GM12878 (cell line): ENCODE measurements around the gene MAPK13. TPM values are rescaled to one million over a fixed set of nuclear protein-coding genes. Genes with fewer than 3 reads are reported as not detected.

Experiments used
- ASH2L ChIP-seq: fragments of 300-600, 200-600 bp; sonication (generic); IDR thresholded peaks from 2 replicates; pipeline ENCODE4 v1.6.1; 2017; ENCODE audit warnings: low read depth, mild to moderate bottlenecking, borderline replicate concordance
- BHLHE40 ChIP-seq, 2 experiments: fragments of 450-650 bp in 1 of 2; IDR thresholded peaks; 2 replicates each; pipeline ENCODE4 v1.6.1; 2011 to 2017; ENCODE audit warnings: low read depth in 2 of 2, borderline replicate concordance in 1 of 2, improper control_type of control experiment in 1 of 2, low read length in 1 of 2, mild to moderate bottlenecking in 1 of 2
- EP300 ChIP-seq, 2 experiments: fragments of 150-350 bp in 1 of 2; IDR thresholded peaks; 2 replicates each; pipeline ENCODE4 v1.6.1; 2011 to 2012; ENCODE audit warnings: low read depth in 2 of 2, low read length in 2 of 2, borderline replicate concordance in 1 of 2, improper control_type of control experiment in 1 of 2, inconsistent platforms in 1 of 2; ENCODE audit not compliant: control insufficient read depth in 1 of 2
- ESRRA ChIP-seq: IDR thresholded peaks from 2 replicates; pipeline ENCODE4 v1.6.1; 2012; ENCODE audit warnings: mild to moderate bottlenecking, low read length, improper control_type of control experiment
- IKZF1 ChIP-seq: fragments of 450-650 bp; conservative IDR thresholded peaks from 2 replicates; pipeline ENCODE4 v1.6.1; 2017; ENCODE audit warnings: antibody characterized with exemption, mild to moderate bottlenecking
- KAT2A ChIP-seq: conservative IDR thresholded peaks from 2 replicates; pipeline ENCODE4 v1.6.1; 2011; ENCODE audit warnings: low read depth, low read length; ENCODE audit not compliant: control insufficient read depth
- MTA2 ChIP-seq: fragments of 450-650 bp; IDR thresholded peaks from 2 replicates; pipeline ENCODE4 v1.6.1; 2016; ENCODE audit warnings: low read depth, mild to moderate bottlenecking, moderate library complexity
- NR2F1 ChIP-seq: fragments of 450-650 bp; conservative IDR thresholded peaks from 2 replicates; pipeline ENCODE4 v1.6.1; 2017; ENCODE audit warnings: mild to moderate bottlenecking
- ZBED1 ChIP-seq: IDR thresholded peaks from 2 replicates; pipeline ENCODE4 v1.6.1; 2016; ENCODE audit warnings: borderline replicate concordance
- ZNF687 ChIP-seq: fragments of 450-650 bp; IDR thresholded peaks from 2 replicates; pipeline ENCODE4 v1.6.1; 2017; ENCODE audit warnings: mild to moderate bottlenecking, moderate library complexity
- polyA plus RNA-seq, 11 experiments: library from polyadenylated mRNA; depleted of rRNA in 4 of 11; unstranded in 6 of 11; stranded (reverse) in 5 of 11; fragments of >200 nt; fragmentation: Nextera tagmentation in 4 of 11; fragmentation: Illumina TruSeq in 1 of 11; extraction: Ambion mirVana in 4 of 11; extraction: Trizol in 1 of 11; gene quantifications; 1 replicate in 1 of 11; 2 replicates in 10 of 11; pipeline versions ENCODE4 v1.2.1 to v1.2.3, GENCODE V29; 2011 to 2016; ENCODE audit warnings: inconsistent platforms in 2 of 11, missing spikeins in 2 of 11, low read depth in 1 of 11
- total RNA-seq, 4 experiments: library from RNA; depleted of rRNA in 3 of 4; stranded (reverse); fragments of >200 nt in 3 of 4; fragmentation: Illumina TruSeq in 1 of 4; extraction: Trizol in 1 of 4; gene quantifications; 2 replicates each; pipeline versions ENCODE4 v1.2.1 to v1.2.3, GENCODE V29; 2013 to 2021
- TF ChIP-seq, protein P1 (sequence below): fragments of 450-650 bp; IDR thresholded peaks from 2 replicates; pipeline ENCODE4 v1.6.1; 2018; ENCODE audit warnings: borderline replicate concordance, mild to moderate bottlenecking; ENCODE audit not compliant: partially characterized antibody
- TF ChIP-seq, protein P2 (sequence below): IDR thresholded peaks from 2 replicates; pipeline ENCODE4 v1.6.1; 2011; ENCODE audit warnings: borderline replicate concordance, low read depth, mild to moderate bottlenecking, moderate library complexity, mixed read lengths, low read length; ENCODE audit not compliant: insufficient read depth; ENCODE audit errors: extremely low read length
- TF ChIP-seq, protein P3 (sequence below): IDR thresholded peaks from 2 replicates; pipeline ENCODE4 v1.6.1; 2011; ENCODE audit warnings: low read depth, low read length, improper control_type of control experiment, borderline replicate concordance

MAPK13 gene
- total and polyA plus RNA-seq, 10 of the 15 experiments (the other 5 are each of a cell fraction or from before 2014, with no cell fraction given) = 1.8 to 48.0 (median 37.5) TPM

GRCh38 chr6:36131511-36132245, 1.4 kb downstream of the MAPK13 start (continued):
- TF ChIP-seq, protein P1, sequence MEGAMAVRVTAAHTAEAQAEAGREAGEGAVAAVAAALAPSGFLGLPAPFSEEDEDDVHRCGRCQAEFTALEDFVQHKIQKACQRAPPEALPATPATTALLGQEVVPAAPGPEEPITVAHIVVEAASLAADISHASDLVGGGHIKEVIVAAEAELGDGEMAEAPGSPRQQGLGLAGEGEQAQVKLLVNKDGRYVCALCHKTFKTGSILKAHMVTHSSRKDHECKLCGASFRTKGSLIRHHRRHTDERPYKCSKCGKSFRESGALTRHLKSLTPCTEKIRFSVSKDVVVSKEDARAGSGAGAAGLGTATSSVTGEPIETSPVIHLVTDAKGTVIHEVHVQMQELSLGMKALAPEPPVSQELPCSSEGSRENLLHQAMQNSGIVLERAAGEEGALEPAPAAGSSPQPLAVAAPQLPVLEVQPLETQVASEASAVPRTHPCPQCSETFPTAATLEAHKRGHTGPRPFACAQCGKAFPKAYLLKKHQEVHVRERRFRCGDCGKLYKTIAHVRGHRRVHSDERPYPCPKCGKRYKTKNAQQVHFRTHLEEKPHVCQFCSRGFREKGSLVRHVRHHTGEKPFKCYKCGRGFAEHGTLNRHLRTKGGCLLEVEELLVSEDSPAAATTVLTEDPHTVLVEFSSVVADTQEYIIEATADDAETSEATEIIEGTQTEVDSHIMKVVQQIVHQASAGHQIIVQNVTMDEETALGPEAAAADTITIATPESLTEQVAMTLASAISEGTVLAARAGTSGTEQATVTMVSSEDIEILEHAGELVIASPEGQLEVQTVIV = no peak
- TF ChIP-seq, protein P2, sequence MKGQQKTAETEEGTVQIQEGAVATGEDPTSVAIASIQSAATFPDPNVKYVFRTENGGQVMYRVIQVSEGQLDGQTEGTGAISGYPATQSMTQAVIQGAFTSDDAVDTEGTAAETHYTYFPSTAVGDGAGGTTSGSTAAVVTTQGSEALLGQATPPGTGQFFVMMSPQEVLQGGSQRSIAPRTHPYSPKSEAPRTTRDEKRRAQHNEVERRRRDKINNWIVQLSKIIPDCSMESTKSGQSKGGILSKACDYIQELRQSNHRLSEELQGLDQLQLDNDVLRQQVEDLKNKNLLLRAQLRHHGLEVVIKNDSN = peak; percentile 65
- TF ChIP-seq ESRRA = no peak
- TF ChIP-seq MTA2 = peak; percentile 36; the same call in 1 of the 2 replicates
- TF ChIP-seq, protein P3, sequence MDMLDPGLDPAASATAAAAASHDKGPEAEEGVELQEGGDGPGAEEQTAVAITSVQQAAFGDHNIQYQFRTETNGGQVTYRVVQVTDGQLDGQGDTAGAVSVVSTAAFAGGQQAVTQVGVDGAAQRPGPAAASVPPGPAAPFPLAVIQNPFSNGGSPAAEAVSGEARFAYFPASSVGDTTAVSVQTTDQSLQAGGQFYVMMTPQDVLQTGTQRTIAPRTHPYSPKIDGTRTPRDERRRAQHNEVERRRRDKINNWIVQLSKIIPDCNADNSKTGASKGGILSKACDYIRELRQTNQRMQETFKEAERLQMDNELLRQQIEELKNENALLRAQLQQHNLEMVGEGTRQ = peak; percentile 28; the same call in 1 of the 2 replicates
- TF ChIP-seq KAT2A = no peak
- peak; percentile 76 for TF ChIP-seq NR2F1
- peak; percentile 45; the same call in 1 of the 2 replicates for TF ChIP-seq ZNF687
- 0 out of 4 replicates have a peak, but pooled peaks of 1 of the 2 experiments have one; percentile 9 for TF ChIP-seq EP300 (IDR thresholded peaks at IDR 0.05; ENCODE audit: borderline replicate concordance in 1 of 2, control insufficient read depth in 1 of 2, low read depth in 2 of 2, low read length in 2 of 2)
- no peak for TF ChIP-seq IKZF1
- TF ChIP-seq ZBED1 = 0 out of 2 replicates have a peak, but pooled peaks have one; percentile 31
- peak; percentile 42 to 48; a peak in 2 of 4 replicates for TF ChIP-seq BHLHE40 (IDR thresholded peaks at IDR 0.05; ENCODE audit: borderline replicate concordance in 1 of 2, low read depth in 2 of 2, low read length in 1 of 2)
- TF ChIP-seq ASH2L = no peak
